Effector CD8-positive, alpha-beta T cell (primary cell): ENCODE results near the gene NFX1.
"Not testable (repeated sequence)": the region's sequence is repeated elsewhere in the genome, so short reads cannot be mapped to it uniquely, and the experiment has no call there.

Source experiments
- DNase-seq: peaks from one replicate; lab custom pipeline; 2025; lab: John Stamatoyannopoulos, UW

The NFX1 gene

DNA sequence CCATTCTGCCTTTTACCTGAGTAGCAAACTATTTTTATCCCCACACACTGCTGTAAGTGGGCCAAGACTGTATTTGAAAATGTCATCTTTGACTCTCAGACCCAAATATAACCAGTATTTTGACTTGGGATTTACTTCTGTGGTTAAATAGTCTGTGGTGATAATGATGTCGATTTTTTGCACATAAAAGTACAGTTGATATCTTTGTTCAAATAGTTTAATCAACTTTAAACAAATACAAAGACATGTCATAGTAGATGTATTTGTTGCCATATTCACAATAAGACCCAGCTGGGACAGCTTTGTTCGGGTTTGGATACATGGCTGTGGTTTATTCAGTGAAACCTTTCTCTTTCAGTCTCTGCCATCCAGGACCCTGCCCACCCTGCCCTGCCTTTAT, 20.4 kb downstream of the NFX1 start:
- DNase-seq, result no peak

DNA sequence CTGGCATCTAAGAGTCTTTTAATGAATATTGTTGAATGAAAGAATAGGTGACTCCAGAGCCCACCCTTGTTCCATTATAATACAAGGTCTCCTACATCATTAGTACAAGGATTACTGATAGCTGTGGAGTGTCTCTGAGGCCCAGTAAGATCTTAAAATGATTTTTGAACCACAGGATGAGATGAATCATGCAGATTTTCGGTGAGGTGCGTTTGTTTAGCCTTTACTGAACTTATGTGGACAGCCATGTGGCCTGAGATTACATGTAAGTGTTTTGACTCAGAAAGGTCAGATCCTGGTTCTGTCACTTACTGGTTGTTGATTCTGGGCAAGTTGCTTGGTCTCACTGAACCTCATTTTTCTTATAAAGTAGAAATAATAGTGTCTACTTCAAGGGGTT, 21.6 kb downstream of the NFX1 start:
- DNase-seq, result no peak

DNA sequence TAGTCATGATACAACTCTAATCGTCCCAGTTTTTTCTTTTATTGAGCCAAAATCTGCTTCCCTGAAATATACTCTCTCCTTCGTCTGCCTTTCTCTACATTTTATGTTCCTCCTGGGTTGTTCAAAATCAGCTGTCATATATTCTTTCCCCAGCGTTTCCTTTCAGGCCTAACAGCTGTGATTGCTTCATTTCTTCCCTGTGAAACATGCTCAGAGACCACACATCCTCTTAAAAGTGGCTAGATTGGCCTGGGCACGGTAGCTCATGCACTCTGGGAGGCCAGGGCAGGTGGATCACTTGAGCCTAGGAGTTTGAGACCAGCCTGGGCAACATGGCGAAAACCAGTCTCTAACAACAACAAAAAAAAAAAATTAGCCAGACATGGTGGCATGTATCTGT, 25.1 kb downstream of the NFX1 start:
- DNase-seq, result no peak

DNA sequence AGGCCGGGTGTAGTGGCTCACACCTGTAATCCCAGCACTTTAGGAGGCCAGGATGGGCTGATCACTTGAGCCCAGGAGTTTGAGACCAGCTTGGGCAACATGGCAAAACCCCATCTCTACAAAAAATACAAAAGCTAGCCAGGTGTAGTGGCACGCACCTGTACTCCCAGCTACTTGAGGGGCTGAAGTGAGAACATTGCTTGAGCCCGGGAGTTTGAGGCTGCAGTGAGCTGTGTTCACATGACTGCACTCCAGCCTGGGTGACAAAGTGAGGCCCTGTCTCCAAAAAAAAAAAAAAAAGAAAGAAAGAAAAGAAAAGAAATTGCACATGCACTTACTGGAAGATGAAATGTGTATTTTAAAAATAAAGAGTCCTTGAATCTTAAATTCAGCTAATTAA, 26.8 kb downstream of the NFX1 start:
- DNase-seq, result not testable (repeated sequence)

DNA sequence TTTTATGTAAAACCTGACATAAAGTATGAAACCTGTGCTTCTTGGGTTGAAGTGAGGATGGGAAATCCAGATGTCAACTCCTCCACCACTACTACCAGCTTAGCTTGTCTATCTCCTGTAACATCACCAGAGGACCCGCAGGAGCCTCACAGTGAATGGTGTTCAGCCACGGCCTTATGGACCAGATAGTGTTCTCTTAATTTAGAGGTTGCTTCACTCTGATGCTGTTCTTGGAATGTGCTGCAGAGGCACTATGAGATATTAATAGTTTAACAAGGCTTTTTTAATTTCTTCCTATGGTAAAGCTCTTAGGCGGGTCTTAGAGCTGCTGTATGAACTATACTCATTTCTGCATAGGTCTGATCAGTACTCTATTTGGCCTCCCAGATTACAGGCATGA, 27.9 kb downstream of the NFX1 start:
- DNase-seq, result no peak

DNA sequence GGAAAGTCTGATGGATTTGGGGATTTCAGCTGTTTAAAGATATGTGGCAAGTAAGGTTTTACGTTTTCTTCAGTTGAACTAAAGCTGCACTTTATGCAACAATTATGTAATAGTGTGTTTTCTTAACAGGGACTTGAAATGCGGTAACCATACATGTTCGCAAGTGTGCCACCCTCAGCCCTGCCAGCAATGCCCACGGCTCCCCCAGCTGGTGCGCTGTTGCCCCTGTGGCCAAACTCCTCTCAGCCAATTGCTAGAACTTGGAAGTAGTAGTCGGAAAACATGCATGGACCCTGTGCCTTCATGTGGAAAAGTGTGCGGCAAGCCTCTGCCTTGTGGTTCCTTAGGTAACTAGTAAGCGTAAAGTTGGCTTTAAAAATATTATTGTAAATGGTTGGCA, 28.5 kb downstream of the NFX1 start:
- DNase-seq, result no peak

DNA sequence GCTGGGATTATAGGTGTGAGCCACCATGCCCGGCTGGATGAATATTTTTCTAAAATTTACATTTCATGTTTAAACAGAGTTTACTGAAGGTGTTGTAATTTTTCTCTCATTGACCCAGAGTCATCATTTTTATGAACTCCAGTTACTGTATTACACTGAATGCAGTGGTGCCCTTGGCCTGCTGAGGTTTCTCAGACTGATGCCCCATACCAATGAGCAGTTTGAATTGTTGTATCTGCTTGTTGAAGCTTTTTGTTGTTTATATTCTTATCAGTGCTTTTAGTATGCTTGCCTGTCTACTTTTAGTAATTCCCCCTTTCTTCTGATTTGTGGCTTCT, 29.9 kb downstream of the NFX1 start:
- DNase-seq, result no peak

DNA sequence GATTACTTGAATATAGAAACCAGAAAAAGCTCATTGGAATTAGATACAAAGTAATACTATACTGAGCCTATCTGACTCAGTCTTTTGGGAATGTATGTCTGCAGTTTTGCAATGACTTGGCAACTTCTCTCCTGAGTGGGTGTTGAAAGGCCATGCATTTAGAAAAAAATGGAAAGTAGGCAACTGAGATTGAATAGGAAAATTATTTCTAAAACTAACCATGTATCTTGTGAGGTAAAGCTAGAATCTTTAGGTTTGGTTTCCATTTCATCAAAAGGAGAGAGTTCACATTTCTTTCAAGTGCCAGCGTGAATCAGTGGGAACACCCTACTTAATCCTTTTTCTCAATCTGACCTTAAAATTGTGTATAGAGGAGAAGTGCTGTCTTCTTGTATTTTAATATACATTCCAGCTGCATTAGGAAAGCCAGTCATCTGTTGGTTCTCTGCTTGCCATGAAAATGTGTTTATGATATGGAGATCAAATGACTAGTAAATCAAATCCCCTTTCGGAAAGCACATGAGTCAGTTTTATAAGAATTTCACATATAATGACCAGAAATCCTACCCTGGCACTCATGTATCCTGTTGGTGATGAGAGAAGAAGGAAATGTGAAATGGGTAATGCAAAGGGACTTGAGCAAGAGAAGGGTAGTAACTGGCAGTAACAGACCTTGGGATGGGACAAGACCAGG, 30.4 kb downstream of the NFX1 start:
- no peak for DNase-seq

DNA sequence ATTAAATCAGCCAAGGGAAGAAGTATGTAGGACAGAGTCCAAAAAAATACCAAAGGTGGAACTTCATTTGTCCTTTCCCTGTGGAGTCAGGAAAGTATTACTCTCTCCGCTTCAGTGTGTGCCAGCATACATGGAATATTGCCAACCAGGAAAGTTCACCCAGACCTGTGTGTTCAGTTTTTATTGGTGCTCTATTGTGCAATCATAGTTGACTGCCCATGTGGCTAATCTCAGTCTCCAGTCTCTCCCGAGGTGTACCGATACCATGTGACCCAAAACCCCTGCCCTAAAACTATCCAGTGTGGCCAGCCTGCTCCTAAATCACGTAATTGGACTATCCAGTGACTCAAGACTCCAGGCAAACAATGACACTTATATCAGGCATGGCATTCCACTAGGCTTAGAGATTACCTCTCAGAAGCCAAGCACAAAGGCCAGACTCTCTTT, 38.8 kb downstream of the NFX1 start:
- DNase-seq, result no peak

DNA sequence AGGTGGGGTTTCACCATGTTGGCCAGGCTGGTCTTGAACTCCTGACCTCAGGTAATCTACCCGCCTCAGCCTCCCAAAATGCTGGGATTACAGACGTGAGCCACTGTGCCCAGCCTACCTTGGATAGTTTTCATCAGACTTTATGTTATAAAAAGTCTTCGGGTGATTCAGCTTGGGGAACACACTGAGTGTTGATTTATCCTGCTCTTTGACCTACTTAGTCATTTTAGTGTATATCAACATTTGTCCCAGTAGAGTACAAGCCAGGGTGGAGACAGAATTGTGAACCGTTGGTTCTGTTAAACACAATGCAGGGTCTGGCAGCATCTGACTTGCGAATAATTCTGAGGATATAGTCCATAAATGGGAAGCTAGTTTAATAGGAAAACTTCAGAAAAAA, 39.7 kb downstream of the NFX1 start:
- DNase-seq, result no peak

DNA sequence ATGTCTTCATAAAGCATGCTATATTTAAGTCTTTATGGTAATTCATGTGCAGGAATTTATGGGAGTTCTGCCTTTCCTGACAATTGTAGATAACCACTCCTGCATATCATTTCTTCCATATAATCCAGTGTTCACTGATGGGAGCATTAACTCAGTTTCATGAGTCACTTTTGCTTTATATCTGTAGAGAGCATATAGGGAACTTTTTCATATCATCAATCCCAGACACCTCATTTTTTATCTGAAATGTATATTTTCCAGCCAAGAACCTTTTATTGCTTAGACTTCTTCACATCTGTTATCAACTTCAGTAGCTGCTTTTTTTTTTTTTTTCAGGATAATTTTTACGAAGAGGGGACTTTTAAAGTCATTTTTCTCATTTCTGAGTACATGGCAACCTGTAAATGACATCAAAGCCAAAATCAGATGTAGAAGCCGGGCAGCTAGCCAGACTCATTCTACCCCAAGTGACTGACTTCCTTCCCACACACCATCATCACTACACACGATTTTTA, 41.1 kb downstream of the NFX1 start:
- no peak for DNase-seq

DNA sequence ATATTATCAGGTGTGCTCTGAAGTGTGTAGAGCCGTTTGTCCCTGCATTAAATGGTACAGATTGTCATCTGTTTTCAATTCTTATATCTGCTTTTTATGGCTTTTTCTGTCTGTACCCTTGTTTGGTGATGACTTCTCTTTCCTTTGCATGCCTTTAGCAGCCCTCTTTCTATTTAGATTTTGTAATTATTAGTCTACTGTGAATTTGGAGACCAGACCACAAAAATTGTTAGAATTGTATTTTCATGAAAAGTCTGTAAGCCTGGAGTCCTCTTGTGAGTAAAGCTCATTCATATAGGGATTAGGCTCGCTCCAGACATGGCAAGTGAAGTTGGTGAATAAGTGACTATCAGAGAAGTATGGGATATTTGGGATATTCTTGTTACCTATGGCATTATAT, 41.7 kb downstream of the NFX1 start:
- no peak for DNase-seq

DNA sequence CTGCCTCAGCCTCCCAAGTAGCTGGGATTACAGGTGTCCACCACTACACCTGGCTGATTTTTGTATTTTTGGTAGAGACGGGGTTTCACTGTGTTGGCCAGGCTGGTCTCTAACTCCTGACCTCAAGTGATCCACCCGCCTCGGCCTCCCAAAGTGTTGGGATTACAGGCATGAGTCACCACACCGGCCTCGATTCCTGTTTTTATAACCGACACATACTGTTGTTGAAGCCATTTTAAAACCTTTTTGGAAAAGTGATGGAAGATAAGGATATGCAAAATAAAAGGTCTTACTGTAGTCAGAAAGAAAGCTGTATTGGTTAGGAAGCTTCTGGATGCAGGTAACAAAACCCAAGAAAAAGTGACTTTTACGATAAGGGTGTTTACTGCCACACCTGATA, 42.6 kb downstream of the NFX1 start:
- not testable (repeated sequence) for DNase-seq

DNA sequence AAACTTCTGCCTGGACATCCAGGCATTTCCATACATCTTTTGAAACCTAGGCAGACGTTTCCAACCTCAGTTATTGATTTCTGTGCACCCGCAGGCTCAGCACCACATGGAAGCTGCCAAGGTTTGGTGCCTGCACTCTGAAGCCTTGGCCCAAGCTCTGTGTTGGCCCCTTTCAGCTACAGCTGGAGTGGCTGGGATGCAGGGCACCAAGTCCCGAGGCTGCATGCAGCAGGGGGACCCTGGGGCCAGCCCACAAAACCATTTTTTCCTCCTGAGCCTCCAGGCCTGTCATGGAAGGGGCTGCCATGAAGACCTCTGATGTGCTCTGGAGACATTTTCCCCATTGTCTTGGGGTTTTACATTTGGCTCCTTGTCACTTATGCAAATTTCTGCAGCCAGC, 49.9 kb downstream of the NFX1 start:
- DNase-seq, result no peak

DNA sequence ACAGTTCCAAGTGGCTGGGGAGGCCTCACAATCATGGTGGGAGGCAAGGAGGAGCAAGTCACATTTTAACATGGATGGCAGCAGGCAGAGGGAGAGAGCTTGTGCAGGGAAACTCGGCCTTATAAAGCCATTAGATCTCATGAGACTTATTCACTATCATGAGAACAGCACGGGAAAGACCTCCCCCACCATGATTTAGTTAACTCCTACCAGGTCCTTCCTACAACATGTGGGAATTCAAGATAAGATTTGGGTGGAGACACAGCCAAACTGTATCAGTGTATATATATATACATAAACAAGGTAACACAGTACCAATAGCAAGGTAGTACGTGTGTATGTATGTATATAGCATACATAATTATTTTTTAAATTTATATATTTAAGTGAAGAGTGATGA, 50.9 kb downstream of the NFX1 start:
- DNase-seq, result no peak

DNA sequence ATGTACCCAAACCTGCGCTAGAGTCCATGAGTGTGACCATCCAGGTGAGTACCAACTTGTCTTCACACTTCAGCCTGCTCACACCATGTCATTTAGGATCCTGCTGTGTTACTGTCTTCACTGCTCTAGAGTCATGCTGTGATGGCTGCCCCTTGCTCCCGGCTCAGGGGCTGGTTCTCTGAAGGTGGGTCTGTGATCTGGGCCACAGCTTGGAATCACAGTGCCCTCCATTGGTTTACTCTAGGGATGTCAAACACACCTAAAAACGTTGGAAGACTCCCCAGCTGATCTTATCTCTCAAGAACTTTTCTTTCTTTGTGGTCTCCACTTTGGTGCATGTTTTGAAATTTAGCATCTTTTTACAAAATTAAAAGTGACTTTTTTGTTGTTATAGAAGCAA, 53.8 kb downstream of the NFX1 start:
- DNase-seq, result no peak

DNA sequence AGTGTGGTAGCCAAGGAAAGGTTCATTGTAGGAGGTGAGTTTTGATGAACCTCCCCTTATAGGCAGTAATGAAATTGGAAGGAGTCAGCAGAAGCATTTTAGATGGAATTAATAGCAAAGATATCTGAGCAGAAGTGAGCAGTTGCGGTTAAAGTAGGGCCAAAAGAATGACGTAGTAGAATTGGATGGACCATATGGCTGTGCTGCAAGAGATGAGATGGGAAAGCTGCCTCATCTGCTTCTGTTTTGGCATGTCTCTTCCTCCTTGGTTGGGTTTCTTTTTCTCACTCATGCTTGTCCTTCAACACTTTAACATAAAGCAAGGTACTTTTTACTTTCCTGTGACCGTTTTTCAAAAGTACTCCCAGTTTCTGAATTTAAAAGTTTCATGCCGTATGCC, 56.2 kb downstream of the NFX1 start:
- no peak for DNase-seq

DNA sequence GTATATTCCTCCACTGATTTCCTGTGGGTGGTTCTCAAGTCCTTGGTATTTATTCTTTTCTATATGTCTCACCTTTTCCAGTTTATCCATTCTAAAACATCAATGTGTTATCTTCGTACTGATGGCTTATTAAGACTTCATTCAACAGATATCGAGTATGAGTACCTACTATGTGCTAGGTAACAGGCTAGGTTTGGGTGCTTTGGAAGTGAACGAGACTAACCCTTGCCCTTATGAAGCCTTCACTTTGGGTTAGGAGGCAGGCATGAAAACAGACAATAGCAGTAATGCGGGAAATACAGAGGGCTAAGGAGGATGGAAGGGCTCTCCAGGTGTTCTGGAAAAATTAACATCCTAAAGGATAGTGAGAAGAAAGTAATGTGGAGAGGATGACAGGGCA, 58.7 kb downstream of the NFX1 start:
- no peak for DNase-seq

DNA sequence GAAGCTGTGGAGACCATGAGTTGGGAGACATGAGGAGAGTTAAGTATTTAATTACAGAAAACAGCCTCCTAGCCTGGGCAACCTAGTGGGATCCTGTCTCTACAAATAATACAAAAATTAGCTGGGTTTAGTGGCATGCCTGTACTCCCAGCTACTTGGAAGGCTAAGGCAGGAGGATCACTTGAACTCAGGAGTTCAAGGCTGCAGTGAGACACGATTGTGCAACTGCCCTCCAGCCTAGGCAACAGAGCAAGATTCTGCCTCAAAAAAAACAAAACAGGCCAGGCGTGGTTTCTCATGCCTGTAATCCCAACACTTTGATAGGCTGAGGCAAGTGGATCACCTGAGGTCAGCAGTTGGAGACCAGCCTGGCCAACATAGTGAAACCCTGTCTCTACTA, 59.4 kb downstream of the NFX1 start:
- DNase-seq, result no peak

DNA sequence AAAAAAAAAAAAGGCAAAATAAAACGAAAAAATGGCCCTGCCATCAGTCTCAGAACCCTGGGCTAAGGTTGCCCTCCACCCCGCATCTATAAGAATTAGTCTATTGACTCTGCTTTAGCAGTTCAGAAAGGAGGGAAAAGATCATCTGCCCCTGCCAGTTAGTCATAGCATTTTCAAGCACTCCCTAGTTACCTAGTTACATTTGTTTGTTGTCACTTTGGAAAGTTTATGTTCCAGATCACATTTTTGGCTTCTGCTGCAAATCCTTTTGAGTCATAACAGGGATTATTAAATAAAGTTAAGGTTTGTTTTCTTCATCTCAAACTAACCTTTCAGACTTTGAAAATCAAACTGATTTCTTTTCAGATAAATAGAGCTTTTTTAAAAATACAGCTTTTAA, 60.0 kb downstream of the NFX1 start:
- no peak for DNase-seq

DNA sequence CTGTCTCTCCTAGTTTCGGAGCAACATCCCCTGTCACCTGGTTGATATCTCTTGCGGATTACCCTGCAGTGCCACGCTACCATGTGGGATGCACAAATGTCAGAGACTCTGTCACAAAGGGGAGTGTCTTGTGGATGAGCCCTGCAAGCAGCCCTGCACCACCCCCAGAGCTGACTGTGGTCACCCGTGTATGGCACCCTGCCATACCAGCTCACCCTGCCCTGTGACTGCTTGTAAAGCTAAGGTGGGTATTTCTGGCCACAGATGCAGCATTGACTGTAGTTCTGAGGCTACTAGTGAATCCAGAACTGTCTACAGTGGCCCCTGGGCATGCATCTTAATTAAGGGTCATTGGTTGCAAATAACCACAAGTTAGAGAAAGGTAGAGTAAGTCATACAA, 61.2 kb downstream of the NFX1 start:
- DNase-seq, result no peak

DNA sequence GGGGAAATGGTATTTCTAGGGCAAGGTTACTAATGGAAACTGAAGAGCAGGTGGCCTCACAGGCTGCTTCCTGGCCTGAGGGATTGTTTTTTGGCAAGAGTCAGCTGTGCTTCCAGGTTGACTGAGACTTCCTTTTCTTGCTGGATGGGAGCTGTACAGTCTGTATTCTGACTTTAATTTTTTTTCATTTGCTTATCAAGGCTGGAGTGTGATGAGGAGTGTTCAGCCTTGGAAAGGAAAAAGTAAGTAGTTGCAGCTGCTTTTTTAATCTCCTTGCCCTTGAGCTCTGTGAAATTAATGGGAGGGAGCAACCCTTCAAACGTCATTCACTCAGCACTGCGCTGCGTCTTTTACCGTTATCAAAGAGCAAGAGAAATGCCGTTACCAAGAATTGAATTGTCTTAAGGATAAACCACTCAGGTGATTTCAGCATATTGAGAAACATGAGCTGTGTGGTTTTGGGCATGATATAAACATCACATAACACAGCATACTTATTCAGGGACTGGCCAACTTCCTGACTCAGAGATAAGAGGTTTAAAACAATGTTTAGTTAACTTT, 64.4 kb downstream of the NFX1 start:
- no peak for DNase-seq

DNA sequence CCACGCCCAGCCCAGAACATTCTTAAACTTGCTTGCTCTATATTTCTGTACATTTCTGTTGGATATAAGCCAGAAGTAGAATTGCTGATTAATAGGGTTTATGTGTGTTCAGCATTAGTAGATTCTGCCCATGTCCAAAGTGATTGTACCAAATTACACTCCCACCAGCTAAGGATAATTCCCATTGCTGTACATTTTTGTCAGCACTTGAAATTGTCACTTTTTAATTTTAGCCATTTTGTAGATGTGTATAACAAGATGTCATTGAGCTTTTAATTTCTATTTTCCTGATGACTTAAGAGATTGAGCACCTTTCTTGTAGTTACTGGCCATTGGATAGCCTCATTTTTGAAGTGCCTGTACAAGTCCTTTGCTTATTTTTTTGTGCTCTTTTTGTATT, 65.6 kb downstream of the NFX1 start:
- DNase-seq, result no peak

DNA sequence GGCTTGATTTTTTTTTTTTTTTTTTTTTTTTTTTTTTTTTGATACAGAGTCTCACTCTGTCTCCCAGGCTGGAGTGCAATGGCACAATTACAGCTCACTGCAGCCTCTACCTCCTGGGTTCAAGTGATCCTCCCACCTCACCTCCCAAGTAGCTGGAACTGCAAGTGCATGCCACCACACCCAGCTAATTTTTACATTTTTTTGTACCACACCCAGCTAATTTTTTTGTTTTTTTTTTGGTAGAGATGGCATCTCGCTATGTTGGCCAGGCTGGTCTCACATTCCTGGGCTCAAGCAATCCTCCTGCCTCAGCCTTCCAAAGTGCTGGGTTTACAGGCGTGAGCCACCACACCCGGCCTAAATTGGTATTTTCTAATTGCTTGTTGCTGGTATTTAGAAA, 68.3 kb downstream of the NFX1 start:
- not testable (repeated sequence) for DNase-seq
